ENCODE measurements around the gene TRPM1. TPM values are rescaled to one million over a fixed set of nuclear protein-coding genes. Genes with fewer than 3 reads are reported as not detected.
A peak's percentile ranks its signal among the peaks of the same experiment; 100 is the strongest.

TRPM1 gene
- total RNA-seq, 1 donor = under 0.01 TPM

- DNase-seq (ENCODE audit: low read depth) = no peak
- no peak overlapping the region for H3K4me3 ChIP-seq (ENCODE audit: low read depth, low read length)
- TF ChIP-seq CTCF (IDR thresholded peaks at IDR 0.05; ENCODE audit: insufficient read depth, low read depth, low read length) = no peak
These were observed 16.2 kb downstream of the TRPM1 start for GRCh38 chr15:31085359-31085758.

GRCh38 chr15:31084176-31084575 is 17.3 kb downstream of the TRPM1 start:
- no peak for DNase-seq (ENCODE audit: low read depth)
- TF ChIP-seq CTCF (IDR thresholded peaks at IDR 0.05; ENCODE audit: insufficient read depth, low read depth, low read length) = no peak
- H3K4me3 ChIP-seq (ENCODE audit: low read depth, low read length) = no peak overlapping the region

- no peak overlapping the region for H3K4me3 ChIP-seq (ENCODE audit: low read depth, low read length)
- no peak for DNase-seq (ENCODE audit: low read depth)
- no peak for TF ChIP-seq CTCF (IDR thresholded peaks at IDR 0.05; ENCODE audit: insufficient read depth, low read depth, low read length)
These were observed 18.1 kb downstream of the TRPM1 start for GRCh38 chr15:31083370-31083780.

GRCh38 chr15:31082771-31083369 is 18.7 kb downstream of the TRPM1 start:
- no peak overlapping the region for H3K4me3 ChIP-seq (ENCODE audit: low read depth, low read length)
- no peak for TF ChIP-seq CTCF (IDR thresholded peaks at IDR 0.05; ENCODE audit: insufficient read depth, low read depth, low read length)
- DNase-seq (ENCODE audit: low read depth) = peak; percentile 10

GRCh38 chr15:31081588-31082250 is 19.8 kb downstream of the TRPM1 start:
- TF ChIP-seq CTCF (IDR thresholded peaks at IDR 0.05; ENCODE audit: insufficient read depth, low read depth, low read length) = no peak
- no peak for DNase-seq (ENCODE audit: low read depth)
- no peak overlapping the region for H3K4me3 ChIP-seq (ENCODE audit: low read depth, low read length)

- DNase-seq (ENCODE audit: low read depth) = no peak
- peak overlapping the region; percentile 44 for H3K4me3 ChIP-seq (ENCODE audit: low read depth, low read length)
- no peak for TF ChIP-seq CTCF (IDR thresholded peaks at IDR 0.05; ENCODE audit: insufficient read depth, low read depth, low read length)
These were observed 20.5 kb downstream of the TRPM1 start for GRCh38 chr15:31081056-31081455.

Data from fibroblast of villous mesenchyme (primary cell).